GM19035 (cell line): ENCODE measurements around the gene CCDC13.
"Not testable (repeated sequence)": the region's sequence is repeated elsewhere in the genome, so short reads cannot be mapped to it uniquely, and the experiment has no call there.

ENCODE experiments used
- ATAC-seq: cut with Tn5 transposase; IDR thresholded peaks from one replicate; pipeline ENCODE4 v1.9.1; 2021; ENCODE audit not compliant: unreplicated experiment

Gene CCDC13

GRCh38 chr3:42772670-42773408 lies at the start of gene CCDC13:
Gene CCDC13 (minus strand): TSS chr3:42773253. CDS start chr3:42758345, 14,908 bp downstream.
- peak; percentile 98 for ATAC-seq

GRCh38 chr3:42822828-42823227 lies 49.8 kb upstream of the CCDC13 start:
- no peak for ATAC-seq

GRCh38 chr3:42820746-42821051 lies 47.6 kb upstream of the CCDC13 start:
- ATAC-seq: no peak

- no peak for ATAC-seq
Observed at GRCh38 chr3:42819351-42819965, 46.4 kb upstream of the CCDC13 start.

- ATAC-seq: no peak
Observed at GRCh38 chr3:42815826-42816225, 42.8 kb upstream of the CCDC13 start.

- no peak for ATAC-seq
Observed at GRCh38 chr3:42814914-42815507, 42.0 kb upstream of the CCDC13 start.

GRCh38 chr3:42814246-42814645 lies 41.2 kb upstream of the CCDC13 start:
- no peak for ATAC-seq

GRCh38 chr3:42811118-42811883 lies 38.2 kb upstream of the CCDC13 start:
- ATAC-seq: not testable (repeated sequence)

- ATAC-seq: not testable (repeated sequence)
Observed at GRCh38 chr3:42810706-42811105, 37.7 kb upstream of the CCDC13 start.

- ATAC-seq: no peak
Observed at GRCh38 chr3:42809202-42809601, 36.1 kb upstream of the CCDC13 start, which contains the start of gene ACKR2. Gene ACKR2 (plus strand): TSS chr3:42809445. CDS start chr3:42864503, 55,058 bp downstream.

- no peak for ATAC-seq
Observed at GRCh38 chr3:42807929-42808328, 34.9 kb upstream of the CCDC13 start.

- ATAC-seq: no peak
Observed at GRCh38 chr3:42805141-42805821, 32.2 kb upstream of the CCDC13 start.

GRCh38 chr3:42804831-42805132 lies 31.7 kb upstream of the CCDC13 start:
- ATAC-seq: peak; percentile 34

GRCh38 chr3:42804106-42804830 lies 31.2 kb upstream of the CCDC13 start, which contains the start of gene HIGD1A:
Gene HIGD1A (minus strand): TSS chr3:42804490. CDS start chr3:42794253, 10,237 bp downstream.
- peak; percentile 99 for ATAC-seq

GRCh38 chr3:42803414-42804105 lies 30.5 kb upstream of the CCDC13 start:
- ATAC-seq: peak; percentile 30

GRCh38 chr3:42802876-42803413 lies 29.9 kb upstream of the CCDC13 start:
- no peak for ATAC-seq

GRCh38 chr3:42801784-42802183 lies 28.7 kb upstream of the CCDC13 start:
- no peak for ATAC-seq

- ATAC-seq: no peak
Observed at GRCh38 chr3:42801048-42801620, 28.1 kb upstream of the CCDC13 start.

GRCh38 chr3:42800251-42800650 lies 27.2 kb upstream of the CCDC13 start:
- no peak for ATAC-seq
